HG02840 (cell line): ENCODE results near the gene IFT81.
"Not testable (repeated sequence)": the region's sequence is repeated elsewhere in the genome, so short reads cannot be mapped to it uniquely, and the experiment has no call there.

Experiments
- ATAC-seq: cut with Tn5 transposase; IDR thresholded peaks from one replicate; pipeline ENCODE4 v1.9.1; 2021; ENCODE audit warnings: mild to moderate bottlenecking, moderate library complexity, moderate number of reproducible peaks; ENCODE audit not compliant: unreplicated experiment, low FRiP score

Gene IFT81

GRCh38 chr12:110234755-110235154, 110.6 kb downstream of the IFT81 start:
- no peak for ATAC-seq

GRCh38 chr12:110235383-110235782, 111.2 kb downstream of the IFT81 start:
- ATAC-seq: no peak

GRCh38 chr12:110243227-110243626, 119.1 kb downstream of the IFT81 start:
- ATAC-seq: no peak

GRCh38 chr12:110244372-110244771, 120.2 kb downstream of the IFT81 start:
- no peak for ATAC-seq

GRCh38 chr12:110244829-110245228, 120.7 kb downstream of the IFT81 start:
- no peak for ATAC-seq

GRCh38 chr12:110245369-110245772, 121.2 kb downstream of the IFT81 start:
- no peak for ATAC-seq

- no peak for ATAC-seq
Measured at GRCh38 chr12:110246636-110247339, 122.6 kb downstream of the IFT81 start.

GRCh38 chr12:110247340-110248095, 123.4 kb downstream of the IFT81 start:
- ATAC-seq: no peak

GRCh38 chr12:110248096-110248447, 123.9 kb downstream of the IFT81 start:
- ATAC-seq: no peak

GRCh38 chr12:110249105-110249504, 124.9 kb downstream of the IFT81 start:
- no peak for ATAC-seq

- no peak for ATAC-seq
Measured at GRCh38 chr12:110249716-110250225, 125.6 kb downstream of the IFT81 start.

- no peak for ATAC-seq
Measured at GRCh38 chr12:110251381-110251780, 127.2 kb downstream of the IFT81 start.

- ATAC-seq: no peak
Measured at GRCh38 chr12:110252716-110253115, 128.6 kb downstream of the IFT81 start.

GRCh38 chr12:110253176-110253575, 129.0 kb downstream of the IFT81 start:
- ATAC-seq: no peak

GRCh38 chr12:110254971-110255540, 130.9 kb downstream of the IFT81 start:
- ATAC-seq: no peak

GRCh38 chr12:110255890-110256456, 131.8 kb downstream of the IFT81 start:
- ATAC-seq: not testable (repeated sequence)

- ATAC-seq: no peak
Measured at GRCh38 chr12:110256780-110257431, 132.7 kb downstream of the IFT81 start.

GRCh38 chr12:110258466-110258865, 134.3 kb downstream of the IFT81 start:
- ATAC-seq: no peak

- ATAC-seq: no peak
Measured at GRCh38 chr12:110262442-110263388, 138.6 kb downstream of the IFT81 start.
